PC-3 (cell line): Measurements from ENCODE around the gene PRKAR2A. TPM values are rescaled to one million over a fixed set of nuclear protein-coding genes. Genes with fewer than 3 reads are reported as not detected.

Source experiments
- ATAC-seq: fragments of 200-7000 bp; cut with Tn5 transposase; 2 replicates; pipeline ENCODE4 v1.9.1; 2020; ENCODE audit warnings: mild to moderate bottlenecking, moderate library complexity
- BruUV-seq: library from RNA; stranded (reverse); fragments of 400-500 nt; replicated peaks from 2 replicates; lab custom pipeline; 2021; lab: Mats Ljungman, UMichigan
- CTCF ChIA-PET: fragments of 300-600 bp; sonication (Branson Sonifier 250); formaldehyde crosslinking; loops from one replicate; lab custom pipeline; 2022; ENCODE audit warnings: antibody characterized with exemption; lab: Charles Lee
- POLR2A ChIA-PET: fragments of 300-600 bp; sonication (Branson Sonifier 250); formaldehyde crosslinking; loops from one replicate; lab custom pipeline; 2022; ENCODE audit warnings: antibody characterized with exemption; ENCODE audit not compliant: unreplicated experiment; lab: Charles Lee
- DNase-seq: peaks from one replicate; pipeline ENCODE4 v3.0.0-alpha.2; 2015
- H2AFZ ChIP-seq: fragments of 300-600 bp; sonication (generic); 2 replicates; pipeline ENCODE4 v1.6.0; 2016; ENCODE audit warnings: antibody characterized with exemption, low read length
- H3F3A ChIP-seq: fragments of 300-600 bp; sonication (generic); one replicate; pipeline ENCODE4 v1.6.0; 2017; ENCODE audit warnings: antibody characterized with exemption, low read length, control low read depth, mild to moderate bottlenecking; ENCODE audit not compliant: unreplicated experiment
- H3K27ac ChIP-seq: fragments of 300-600 bp; sonication (generic); 2 replicates; pipeline ENCODE4 v1.5.1; 2016; ENCODE audit warnings: mild to moderate bottlenecking, low read length
- H3K27me3 ChIP-seq: fragments of 300-600 bp; sonication (generic); 2 replicates; pipeline ENCODE4 v1.6.1; 2016; ENCODE audit warnings: low read length, mixed read lengths
- H3K36me3 ChIP-seq: fragments of 300-600 bp; sonication (generic); 2 replicates; pipeline ENCODE4 v1.6.1; 2016; ENCODE audit warnings: low read depth, mixed run types, low read length, mixed read lengths
- H3K4me1 ChIP-seq: fragments of 300-600 bp; sonication (generic); 2 replicates; pipeline ENCODE4 v1.5.1; 2016; ENCODE audit warnings: low read length; ENCODE audit not compliant: insufficient read depth
- H3K4me2 ChIP-seq: fragments of 300-600 bp; sonication (generic); 2 replicates; pipeline ENCODE4 v1.6.0; 2016; ENCODE audit warnings: low read length
- H3K4me3 ChIP-seq: fragments of 300-600 bp; sonication (generic); 2 replicates; pipeline ENCODE4 v1.5.1; 2016; ENCODE audit warnings: mild to moderate bottlenecking, low read length, mixed read lengths
- H3K79me2 ChIP-seq: fragments of 300-600 bp; sonication (generic); 2 replicates; pipeline ENCODE4 v1.6.1; 2017; ENCODE audit warnings: low read length, mixed read lengths
- H3K9ac ChIP-seq: fragments of 300-600 bp; sonication (generic); 2 replicates; pipeline ENCODE4 v1.6.0; 2016; ENCODE audit warnings: mild to moderate bottlenecking, low read length
- H3K9me2 ChIP-seq: fragments of 300-600 bp; sonication (generic); replicated peaks from 2 replicates; pipeline ENCODE4 v1.6.1; 2016; ENCODE audit warnings: mixed run types, low read length, mixed read lengths
- H3K9me3 ChIP-seq: fragments of 300-600 bp; sonication (generic); 2 replicates; pipeline ENCODE4 v1.6.1; 2016; ENCODE audit warnings: low read length, mixed read lengths
- H4K20me1 ChIP-seq: fragments of 300-600 bp; sonication (generic); 2 replicates; pipeline ENCODE4 v1.6.1; 2016; ENCODE audit warnings: low read length, mixed read lengths
- EZH2 ChIP-seq: fragments of 300-600 bp; sonication (generic); IDR thresholded peaks from one replicate; pipeline ENCODE4 v1.6.1; 2017; ENCODE audit warnings: antibody characterized with exemption, mild to moderate bottlenecking, low read length; ENCODE audit not compliant: unreplicated experiment
- EZH2phosphoT487 ChIP-seq: fragments of 300-600 bp; sonication (generic); IDR thresholded peaks from 2 replicates; pipeline ENCODE4 v1.6.1; 2018; ENCODE audit warnings: mild to moderate bottlenecking, antibody characterized with exemption, low read length, borderline replicate concordance
- intact Hi-C: fragments of 100-400 bp; cut with micrococcal nuclease; formaldehyde crosslinking; loops from 2 replicates; pipeline ENCODE4 v1.9.0; 2023
- total RNA-seq: library from RNA; depleted of rRNA; stranded (reverse); fragments of >200 nt; gene quantifications from 2 replicates; pipeline ENCODE4 v1.2.3, GENCODE V29; 2014
- TF ChIP-seq, protein P1 (sequence below): fragments of 300-600 bp; sonication (generic); conservative IDR thresholded peaks from 2 replicates; pipeline ENCODE4 v1.5.1; 2017; ENCODE audit warnings: antibody characterized with exemption, low read depth, mild to moderate bottlenecking, low read length

The PRKAR2A gene
- total RNA-seq, 1 experiment from 2014 or later = 68.1 TPM

DNA sequence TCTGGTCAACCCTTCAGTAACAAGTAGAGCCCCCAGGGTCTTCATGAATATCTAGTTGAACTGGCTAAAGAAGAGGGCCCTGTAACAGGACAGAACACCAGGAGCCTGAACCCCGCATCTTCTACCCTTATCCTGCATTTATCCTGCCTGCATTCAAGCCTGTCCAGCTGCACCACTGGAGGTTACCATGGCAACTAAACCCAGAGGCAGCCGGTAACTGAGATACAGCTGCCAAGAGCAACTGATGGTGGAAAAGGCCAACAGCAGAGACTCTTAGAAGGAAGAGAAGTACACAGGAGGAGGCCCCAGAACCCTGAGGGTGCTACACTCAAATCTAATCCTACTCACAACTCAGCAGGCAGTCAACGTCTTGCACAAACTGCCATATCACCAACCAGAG, 3.7 kb upstream of the PRKAR2A start:
- Histone ChIP-seq H3K27ac (no peak overlapping the region), H3K4me2 (no peak overlapping the region), H3K27me3 (no peaks in the 10 kb centered on the region), H3F3A (no peaks in the 10 kb centered on the region), H3K9me2 (no peaks in the 10 kb centered on the region), H4K20me1 (no peaks in the 10 kb centered on the region), H3K4me3 (no peak overlapping the region), H3K79me2 (peaks cover 5% of the 10 kb centered on the region), H3K36me3 (no peaks in the 10 kb centered on the region), H3K4me1 (no peaks in the 10 kb centered on the region), H3K9ac (no peak overlapping the region), H2AFZ (no peak overlapping the region), H3K9me3 (no peaks in the 10 kb centered on the region)
- TF ChIP-seq EZH2 = no peak
- TF ChIP-seq EZH2phosphoT487 = no peak
- TF ChIP-seq, protein P1, sequence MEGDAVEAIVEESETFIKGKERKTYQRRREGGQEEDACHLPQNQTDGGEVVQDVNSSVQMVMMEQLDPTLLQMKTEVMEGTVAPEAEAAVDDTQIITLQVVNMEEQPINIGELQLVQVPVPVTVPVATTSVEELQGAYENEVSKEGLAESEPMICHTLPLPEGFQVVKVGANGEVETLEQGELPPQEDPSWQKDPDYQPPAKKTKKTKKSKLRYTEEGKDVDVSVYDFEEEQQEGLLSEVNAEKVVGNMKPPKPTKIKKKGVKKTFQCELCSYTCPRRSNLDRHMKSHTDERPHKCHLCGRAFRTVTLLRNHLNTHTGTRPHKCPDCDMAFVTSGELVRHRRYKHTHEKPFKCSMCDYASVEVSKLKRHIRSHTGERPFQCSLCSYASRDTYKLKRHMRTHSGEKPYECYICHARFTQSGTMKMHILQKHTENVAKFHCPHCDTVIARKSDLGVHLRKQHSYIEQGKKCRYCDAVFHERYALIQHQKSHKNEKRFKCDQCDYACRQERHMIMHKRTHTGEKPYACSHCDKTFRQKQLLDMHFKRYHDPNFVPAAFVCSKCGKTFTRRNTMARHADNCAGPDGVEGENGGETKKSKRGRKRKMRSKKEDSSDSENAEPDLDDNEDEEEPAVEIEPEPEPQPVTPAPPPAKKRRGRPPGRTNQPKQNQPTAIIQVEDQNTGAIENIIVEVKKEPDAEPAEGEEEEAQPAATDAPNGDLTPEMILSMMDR = no peak
- DNase-seq (no peak), ATAC-seq (no peak)
- ChIA-PET CTCF (no interaction called here), POLR2A (no interaction called here)
- BruUV-seq = no TSS peak
- intact Hi-C loops = no loop called here

DNA sequence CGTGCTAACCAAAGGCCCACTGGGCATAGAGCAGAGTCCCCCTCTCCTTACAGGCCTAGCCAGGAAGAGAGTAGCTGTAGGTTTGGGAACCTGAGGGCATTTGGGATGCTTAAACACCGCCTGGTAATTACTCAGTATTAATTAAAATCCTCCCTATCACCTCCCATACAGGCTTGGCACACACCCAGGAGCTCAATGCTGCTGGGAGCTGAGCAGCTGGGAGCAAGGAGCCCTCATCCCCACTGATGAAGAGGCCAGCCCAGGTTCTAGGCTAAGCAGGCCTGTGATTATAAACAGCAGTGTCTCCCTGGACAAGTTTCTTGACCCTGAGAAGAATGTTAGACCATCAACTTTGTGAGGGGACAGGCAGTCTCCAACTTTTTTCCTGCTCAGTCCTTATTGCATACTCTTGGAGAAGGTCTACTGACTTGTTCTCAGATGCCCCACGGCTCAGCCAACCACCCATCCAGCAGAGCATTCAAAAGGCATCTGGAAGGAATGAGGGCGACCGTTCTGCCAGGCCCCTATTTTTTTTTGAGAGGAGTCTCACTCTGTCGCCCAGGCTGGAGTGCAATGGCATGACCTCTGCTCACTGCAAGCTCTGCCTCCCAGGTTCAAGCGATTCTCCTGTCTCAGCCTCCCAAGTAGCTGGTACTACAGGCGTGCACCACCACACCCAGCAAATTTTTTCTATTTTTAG, 1.3 kb upstream of the PRKAR2A start:
- POLR2A ChIA-PET = no interaction called here
- no TSS peak for BruUV-seq
- Histone ChIP-seq H2AFZ (no peak overlapping the region), H3K79me2 (peaks cover 22% of the 10 kb centered on the region), H3K4me2 (no peak overlapping the region), H3K9me3 (no peaks in the 10 kb centered on the region), H4K20me1 (peaks cover 9% of the 10 kb centered on the region; the same call in 1 of the 2 replicates), H3K9ac (no peak overlapping the region), H3K27me3 (no peaks in the 10 kb centered on the region), H3K4me3 (no peak overlapping the region), H3K27ac (no peak overlapping the region), H3F3A (no peaks in the 10 kb centered on the region), H3K36me3 (no peaks in the 10 kb centered on the region), H3K4me1 (peaks cover 7% of the 10 kb centered on the region), H3K9me2 (no peaks in the 10 kb centered on the region)
- CTCF ChIA-PET = no interaction called here
- ATAC-seq = no peak
- TF ChIP-seq, protein P1 = no peak
- no peak for TF ChIP-seq EZH2
- TF ChIP-seq EZH2phosphoT487 = no peak
- no peak for DNase-seq
- intact Hi-C loops = no loop called here

DNA sequence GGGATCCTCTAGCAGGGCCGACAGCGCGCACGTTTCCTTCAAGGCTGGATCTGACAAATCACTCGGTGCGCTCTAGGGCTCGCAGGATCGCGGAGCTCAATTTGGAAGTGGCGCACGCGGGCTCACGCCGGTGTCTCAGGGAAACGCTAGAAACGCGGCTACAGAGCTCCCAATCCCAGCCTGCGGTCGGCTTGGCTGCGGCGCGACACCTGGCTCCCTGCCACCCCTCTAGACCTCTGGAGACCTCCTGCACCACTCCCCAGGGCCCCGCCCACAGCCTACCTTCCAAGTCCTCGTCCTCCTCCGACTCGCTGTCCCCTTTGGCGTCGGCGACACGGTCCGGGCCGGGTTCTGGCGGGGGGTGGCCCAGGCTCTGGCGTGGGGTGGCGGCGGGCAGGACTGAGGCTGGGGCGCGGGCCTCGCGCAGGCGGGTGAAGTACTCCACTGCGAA, 596 bp downstream of the PRKAR2A start:
- Histone ChIP-seq H3K36me3 (no peaks in the 10 kb centered on the region), H3K4me1 (peaks cover 7% of the 10 kb centered on the region), H3K9me3 (no peaks in the 10 kb centered on the region), H3K4me2 (peak overlapping the region; percentile 80), H3K79me2 (peaks cover 22% of the 10 kb centered on the region), H3K27ac (peak overlapping the region; percentile 69), H3K4me3 (peak overlapping the region; percentile 76), H3K9me2 (no peaks in the 10 kb centered on the region), H2AFZ (peak overlapping the region; percentile 88), H4K20me1 (peaks cover 9% of the 10 kb centered on the region; the same call in 1 of the 2 replicates), H3F3A (no peaks in the 10 kb centered on the region), H3K27me3 (no peaks in the 10 kb centered on the region), H3K9ac (peak overlapping the region; percentile 80)
- ATAC-seq = peak; percentile 73
- no peak for TF ChIP-seq EZH2phosphoT487
- no peak for TF ChIP-seq EZH2
- TF ChIP-seq, protein P1 = no peak
- BruUV-seq = no TSS peak
- DNase-seq = peak; percentile 87
- CTCF ChIA-PET = interaction anchor here (0.6 to 0.9 kb wide), 2 partner anchors 141 to 161 kb away, joined by 3 read pairs; partner anchors contain the start of gene NCKIPSD
- intact Hi-C loops = loop anchor here (2.0 kb wide), 2 partner anchors 52 to 72 kb away; partner anchors contain the start of genes ARIH2 and SLC25A20
- POLR2A ChIA-PET = interaction anchor here (0.6 to 0.9 kb wide), 4 partner anchors 82 to 588 kb away, joined by 3 to 21 read pairs (median 4); partner anchors contain the start of gene WDR6
